ENCODE results near the gene ARL5B.
"Not testable (repeated sequence)": the region's sequence is repeated elsewhere in the genome, so short reads cannot be mapped to it uniquely, and the experiment has no call there.

ARL5B gene

GRCh38 chr10:18659125-18659818, at the start of gene ARL5B:
Gene ARL5B (plus strand): TSS chr10:18659431. CDS start chr10:18659638, 207 bp downstream.
- DNase-seq = peak; percentile 94

- DNase-seq = no peak
These were observed 48.7 kb upstream of the ARL5B start for GRCh38 chr10:18610517-18610916.

GRCh38 chr10:18611168-18611567, 48.1 kb upstream of the ARL5B start:
- DNase-seq = no peak

GRCh38 chr10:18615618-18616017, 43.6 kb upstream of the ARL5B start:
- DNase-seq = no peak

GRCh38 chr10:18616337-18616736, 42.9 kb upstream of the ARL5B start:
- no peak for DNase-seq

- no peak for DNase-seq
These were observed 40.2 kb upstream of the ARL5B start for GRCh38 chr10:18619016-18619415.

GRCh38 chr10:18620856-18621255, 38.4 kb upstream of the ARL5B start:
- DNase-seq = no peak

GRCh38 chr10:18623671-18624070, 35.6 kb upstream of the ARL5B start:
- DNase-seq = not testable (repeated sequence)

- DNase-seq = no peak
These were observed 33.3 kb upstream of the ARL5B start for GRCh38 chr10:18625886-18626285.

GRCh38 chr10:18627452-18628018, 31.7 kb upstream of the ARL5B start:
- DNase-seq = peak; percentile 56

GRCh38 chr10:18632500-18632899, 26.7 kb upstream of the ARL5B start:
- not testable (repeated sequence) for DNase-seq

- no peak for DNase-seq
These were observed 23.2 kb upstream of the ARL5B start for GRCh38 chr10:18635995-18636394.

- DNase-seq = not testable (repeated sequence)
These were observed 21.8 kb upstream of the ARL5B start for GRCh38 chr10:18637400-18637799.

GRCh38 chr10:18639719-18640118, 19.5 kb upstream of the ARL5B start:
- not testable (repeated sequence) for DNase-seq

GRCh38 chr10:18647151-18647550, 12.1 kb upstream of the ARL5B start:
- DNase-seq = no peak

GRCh38 chr10:18647945-18648344, 11.3 kb upstream of the ARL5B start:
- DNase-seq = no peak

GRCh38 chr10:18649364-18649959, 9.8 kb upstream of the ARL5B start:
- DNase-seq = no peak

GRCh38 chr10:18650404-18650997, 8.7 kb upstream of the ARL5B start:
- no peak for DNase-seq

GRCh38 chr10:18651324-18652007, 7.8 kb upstream of the ARL5B start, which contains the start of gene NSUN6:
Gene NSUN6 (minus strand): TSS chr10:18651587. CDS start chr10:18651203, 384 bp downstream.
- DNase-seq = peak; percentile 77

- DNase-seq = no peak
These were observed 6.1 kb upstream of the ARL5B start for GRCh38 chr10:18653112-18653511.

- no peak for DNase-seq
These were observed 2.5 kb upstream of the ARL5B start for GRCh38 chr10:18656724-18657123.

GRCh38 chr10:18658271-18659124, 733 bp upstream of the ARL5B start:
- DNase-seq = no peak

All from GDM1 (cell line).